Activated CD4-positive, alpha-beta T cell treated with anti-CD3 and anti-CD28 coated beads for 4 hours (primary cell): Measurements from ENCODE around the gene ACP7.
"Not testable (repeated sequence)": the region's sequence is repeated elsewhere in the genome, so short reads cannot be mapped to it uniquely, and the experiment has no call there.

ENCODE experiments used
- DNase-seq, 2 donors: peaks; one replicate each; pipeline ENCODE4 v3.0.0-alpha.2; 2020

Gene ACP7

DNA sequence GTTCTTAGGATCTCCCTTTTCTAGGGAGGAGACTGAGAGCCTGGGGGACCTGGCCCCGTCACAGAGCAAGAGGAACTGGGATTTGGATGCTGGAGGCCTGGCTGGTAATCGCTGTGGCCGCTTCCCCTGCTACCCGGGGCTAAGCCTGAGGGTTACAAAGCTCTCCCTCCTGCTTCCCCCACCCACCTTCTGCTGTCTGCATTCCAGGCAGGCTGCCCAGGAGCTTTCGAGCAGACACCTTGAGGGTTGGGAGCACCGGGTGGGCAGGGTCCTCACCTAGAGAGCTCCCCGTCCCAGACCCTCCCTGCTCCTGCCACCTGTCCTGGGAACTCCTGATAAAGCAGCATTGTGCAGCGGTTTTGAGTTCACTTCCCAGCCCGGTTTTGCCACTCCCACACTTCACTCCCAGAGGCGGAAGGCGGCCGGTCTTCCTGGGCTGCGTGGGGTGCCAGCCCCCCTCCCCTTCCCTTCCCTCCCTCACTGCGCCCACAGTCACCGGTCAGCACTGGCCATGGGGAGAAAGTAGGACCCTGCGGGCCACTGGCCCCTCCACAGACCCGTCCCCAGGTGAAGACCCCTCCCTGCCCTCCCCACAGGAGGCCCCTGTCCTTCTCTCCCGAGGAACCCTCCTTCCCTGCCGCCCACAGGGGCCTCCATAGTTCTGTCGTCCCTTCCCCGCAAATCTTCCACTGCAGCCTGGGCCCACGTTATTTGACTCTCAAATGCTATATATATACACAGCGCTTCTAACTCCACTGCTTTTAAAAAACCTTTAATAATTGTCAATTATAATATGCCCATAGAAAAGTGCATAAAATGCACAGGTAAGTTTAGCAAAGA, 49.5 kb downstream of the ACP7 start:
- no peak for DNase-seq

DNA sequence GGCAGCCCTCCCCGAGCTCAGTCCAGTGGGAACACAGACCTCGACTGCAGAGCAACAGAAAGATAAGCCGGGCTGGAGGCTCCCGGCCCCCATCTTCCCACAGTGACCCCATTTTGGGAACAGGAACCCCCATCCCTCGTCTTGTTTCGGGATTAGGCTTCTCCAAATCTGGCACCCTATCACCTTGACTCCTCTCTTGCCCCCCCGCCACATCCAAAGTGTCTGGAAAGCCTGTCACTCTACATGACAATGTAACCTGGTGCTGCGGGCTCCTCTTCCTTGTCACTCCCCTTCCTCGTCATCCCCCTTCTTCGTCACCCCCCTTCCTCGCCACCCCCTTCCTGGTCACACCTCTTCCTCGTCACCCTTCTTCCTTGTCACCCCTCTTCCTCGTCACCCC, 51.5 kb downstream of the ACP7 start:
- DNase-seq, result no peak

DNA sequence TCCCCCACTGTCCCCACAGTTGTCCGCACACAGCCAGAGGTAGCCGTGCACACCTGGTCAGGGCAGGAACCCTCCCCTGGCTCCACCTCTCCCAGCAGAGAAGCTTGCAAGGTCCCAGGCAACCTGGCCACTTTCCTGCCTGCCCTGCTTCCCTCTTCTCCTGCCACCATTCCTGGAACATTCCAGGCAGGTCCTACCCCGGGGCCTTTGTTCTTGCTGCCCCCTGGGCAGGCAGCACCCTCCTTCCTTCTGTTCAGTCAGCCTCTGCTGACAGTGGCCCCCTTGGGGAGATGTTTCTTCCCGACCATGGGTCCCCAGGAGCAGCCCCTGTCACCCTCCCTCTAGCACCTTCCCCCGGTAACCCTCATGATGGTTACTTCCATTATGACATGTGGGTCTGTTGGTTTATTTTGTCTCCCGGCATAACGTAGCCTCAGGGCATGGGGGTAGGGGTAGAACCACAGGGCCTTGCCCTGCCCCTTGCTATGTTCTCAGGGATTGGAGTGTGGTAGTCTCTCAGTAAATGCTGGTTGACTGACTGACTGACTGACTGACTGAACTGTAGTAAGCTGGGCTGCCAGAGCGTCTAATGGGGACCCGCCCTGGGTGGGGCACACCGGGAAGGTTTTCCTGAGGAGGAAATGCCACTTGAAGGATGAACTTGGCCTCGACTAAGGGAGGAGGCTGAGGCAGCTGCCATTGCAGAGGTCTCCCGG, 52.2 kb downstream of the ACP7 start:
- DNase-seq, result no peak

DNA sequence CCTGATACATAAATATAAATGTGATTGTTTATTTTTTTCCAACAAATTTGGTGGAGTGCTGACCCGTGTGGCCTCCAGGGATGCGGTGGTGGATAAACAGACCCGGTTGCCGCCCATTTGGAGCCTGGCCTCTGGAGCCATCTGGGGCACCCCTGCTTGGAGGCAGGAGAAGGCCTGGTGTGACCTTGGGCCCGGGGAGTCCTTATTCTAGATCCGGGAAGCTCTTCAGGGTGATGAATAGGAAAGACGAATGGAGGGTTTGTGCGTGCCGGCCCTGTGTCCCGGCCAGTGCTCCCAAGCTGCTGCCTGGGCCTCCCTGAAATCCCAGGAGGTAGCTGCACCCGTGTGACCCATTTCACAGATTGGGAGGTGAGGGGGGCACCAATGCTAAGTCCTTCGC, 53.0 kb downstream of the ACP7 start:
- DNase-seq, result no peak

DNA sequence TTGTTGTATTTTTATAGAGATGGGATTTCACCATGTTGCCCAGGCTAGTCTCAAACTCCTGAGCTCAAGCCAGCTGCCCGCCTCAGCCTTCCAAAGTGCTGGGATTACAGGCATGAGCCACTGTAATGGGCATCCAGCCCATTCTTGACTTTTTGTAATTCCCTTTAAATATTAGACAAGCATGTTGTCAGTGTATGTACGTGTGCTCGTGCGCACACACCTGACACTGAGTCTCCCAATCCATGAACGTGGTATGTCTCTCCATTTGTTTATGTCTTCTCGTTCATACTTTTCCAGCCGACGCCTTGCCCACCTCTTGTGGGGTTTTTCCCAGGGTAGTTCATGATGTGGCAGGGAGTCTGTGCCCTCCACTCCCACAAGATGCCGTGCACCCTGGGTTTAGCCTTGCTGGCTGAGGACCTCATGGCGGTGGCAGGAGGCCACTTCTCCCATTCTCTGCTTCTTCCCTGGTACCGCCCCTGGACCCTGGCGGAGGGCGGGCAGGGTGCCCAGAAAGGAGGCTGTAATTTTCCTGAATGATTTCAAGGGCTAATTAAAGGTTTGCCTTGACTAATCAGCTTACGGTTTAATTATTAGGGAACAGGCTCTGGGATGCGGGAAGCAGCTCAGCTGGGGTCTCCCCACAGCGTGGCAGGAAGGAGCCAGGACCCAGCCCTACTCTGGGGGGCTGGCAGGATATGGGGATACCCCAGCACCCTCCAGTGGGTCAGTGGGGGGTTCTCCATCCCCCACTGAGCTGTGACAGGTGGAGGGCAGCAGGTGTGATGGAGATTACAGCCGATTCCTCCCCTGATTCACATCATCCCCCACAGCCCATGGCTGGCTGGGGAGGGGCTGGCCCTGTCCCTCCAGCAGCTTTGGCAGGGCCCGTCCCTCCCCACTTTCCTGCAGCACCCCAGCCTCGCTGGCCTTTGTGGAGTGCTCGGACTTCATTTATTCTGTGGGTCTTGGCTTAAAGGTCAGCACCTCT, 54.3 kb downstream of the ACP7 start:
- no peak for DNase-seq

DNA sequence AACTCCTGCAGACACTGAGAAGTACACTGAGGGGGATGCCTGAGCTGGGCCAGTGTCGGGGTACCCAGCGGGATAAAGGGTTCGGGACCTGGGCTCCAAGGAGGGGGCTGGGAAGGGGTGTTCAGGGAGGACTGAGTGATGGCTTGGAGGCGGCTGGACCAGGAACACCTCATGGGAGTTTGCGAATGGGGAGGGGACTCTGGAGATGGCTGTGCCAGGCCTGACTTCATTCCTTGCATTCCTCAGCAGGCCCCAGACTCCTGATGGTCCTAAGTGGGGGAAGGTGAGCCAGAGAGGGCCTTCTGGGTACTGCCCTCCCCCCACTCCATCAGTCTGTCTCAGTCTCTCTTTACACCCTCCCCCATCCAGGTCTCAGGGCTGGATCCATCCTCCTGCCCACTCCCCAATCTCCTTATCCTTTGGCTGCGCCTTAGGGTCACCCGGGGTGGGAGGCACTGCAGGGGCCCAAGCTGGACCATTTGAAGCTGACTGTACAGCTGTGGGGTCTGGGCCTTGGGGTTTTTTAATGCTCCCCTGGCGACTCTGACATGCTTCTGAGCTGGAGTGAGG, 55.2 kb downstream of the ACP7 start:
- DNase-seq, result no peak

DNA sequence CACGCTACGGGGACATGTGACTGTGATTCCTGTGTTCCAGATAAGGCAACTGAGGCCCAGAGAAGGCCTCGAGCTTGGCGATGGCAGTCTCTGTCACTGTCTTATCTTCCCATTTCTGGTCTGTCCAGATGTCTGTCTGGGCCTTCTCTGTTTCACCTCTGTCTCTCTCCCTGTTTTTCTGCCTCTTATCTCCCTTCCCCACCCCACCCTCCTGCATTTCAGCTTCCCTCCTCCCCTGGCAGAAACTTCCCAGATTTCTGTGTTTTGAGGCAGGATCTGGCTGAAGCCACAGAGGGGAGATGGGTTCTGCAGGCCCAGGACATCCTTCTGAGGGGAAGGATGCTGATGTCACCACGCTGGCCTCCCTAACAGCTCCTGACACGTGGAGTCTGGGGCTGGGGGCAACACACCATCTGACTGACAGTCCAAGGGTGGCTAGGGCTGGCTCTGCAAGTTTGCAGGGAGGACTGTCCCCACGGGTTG, 55.8 kb downstream of the ACP7 start:
- no peak for DNase-seq

DNA sequence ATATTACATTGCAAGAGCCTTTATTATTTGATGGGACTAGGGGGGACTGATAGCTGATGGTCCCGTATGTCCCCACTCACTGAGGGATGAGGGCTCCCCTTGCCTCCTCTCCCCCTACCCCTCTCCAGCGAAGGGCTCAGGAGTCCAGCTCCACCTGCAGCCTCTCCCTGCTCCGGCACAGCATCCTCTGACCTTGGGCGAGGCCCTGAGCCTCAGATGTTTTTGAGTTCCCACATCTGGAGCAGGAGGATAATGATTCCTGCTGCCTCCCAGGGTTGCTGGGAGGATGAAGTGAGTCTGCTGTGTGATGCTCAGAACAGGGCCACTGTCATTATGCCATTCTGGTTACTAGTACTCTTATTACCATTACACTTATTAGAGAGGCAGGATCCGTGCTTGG, 56.4 kb downstream of the ACP7 start:
- no peak for DNase-seq

DNA sequence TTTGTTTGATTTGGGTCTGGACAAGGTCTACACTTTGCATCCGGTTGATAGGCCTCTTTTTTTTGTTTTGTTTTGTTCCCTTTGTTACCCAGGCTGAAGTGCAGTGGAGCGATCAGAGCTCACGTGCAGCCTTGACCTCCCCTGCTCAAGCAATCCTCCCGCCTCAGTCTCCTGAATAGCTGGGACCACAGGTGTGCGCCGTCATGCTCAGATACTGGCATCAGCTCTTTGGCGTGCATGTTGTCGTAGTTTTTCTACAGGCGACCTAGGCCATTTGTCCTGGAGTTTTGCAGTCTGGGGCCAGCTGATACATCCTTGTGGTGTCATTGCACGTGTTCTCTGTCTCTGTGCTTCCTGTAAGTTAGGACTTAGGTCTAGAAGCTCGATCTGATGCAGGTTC, 57.8 kb downstream of the ACP7 start:
- DNase-seq, result no peak

DNA sequence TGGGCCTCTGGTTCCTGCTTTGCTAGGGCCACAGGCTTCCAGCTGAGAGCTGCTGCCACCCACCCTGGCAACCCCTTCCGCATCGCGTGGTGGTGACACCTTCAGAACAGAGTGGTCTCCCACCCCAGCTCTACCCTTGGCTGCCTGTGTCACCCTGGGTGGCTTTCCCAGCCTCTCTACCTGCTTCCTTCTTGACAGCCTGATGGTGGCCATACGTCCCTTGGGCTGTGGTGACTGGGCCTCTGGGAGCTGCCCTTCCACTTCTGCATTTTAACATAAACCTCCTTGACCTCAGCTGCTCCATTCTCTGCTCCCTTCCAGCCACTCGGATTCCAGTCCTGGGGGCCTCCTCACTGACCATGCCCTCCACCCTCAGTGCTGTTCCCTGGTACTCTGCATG, 58.5 kb downstream of the ACP7 start:
- DNase-seq, result no peak

DNA sequence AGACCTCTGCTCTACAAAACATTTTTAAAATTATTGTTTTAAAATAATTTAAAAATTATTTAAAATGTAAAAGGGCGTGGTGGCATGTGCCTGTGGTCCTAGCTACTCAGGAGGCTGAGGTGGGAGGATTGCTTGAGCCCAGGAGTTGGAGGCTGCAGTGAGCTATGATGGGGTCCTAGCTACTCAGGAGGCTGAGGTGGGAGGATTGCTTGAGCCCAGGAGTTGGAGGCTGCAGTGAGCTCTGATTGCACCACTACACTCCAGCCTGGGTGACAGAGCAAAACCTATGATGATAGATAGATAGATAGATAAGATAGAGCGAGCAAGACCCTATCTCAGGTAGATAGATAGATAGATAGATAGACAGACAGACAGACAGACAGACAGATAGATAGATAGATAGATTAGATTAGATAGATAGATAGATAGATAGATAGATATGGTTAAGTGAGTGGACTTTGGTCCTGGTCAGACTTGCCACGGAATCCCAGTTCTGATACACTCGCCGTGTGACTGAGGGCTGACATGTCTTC, 59.7 kb downstream of the ACP7 start:
- DNase-seq, result not testable (repeated sequence)

DNA sequence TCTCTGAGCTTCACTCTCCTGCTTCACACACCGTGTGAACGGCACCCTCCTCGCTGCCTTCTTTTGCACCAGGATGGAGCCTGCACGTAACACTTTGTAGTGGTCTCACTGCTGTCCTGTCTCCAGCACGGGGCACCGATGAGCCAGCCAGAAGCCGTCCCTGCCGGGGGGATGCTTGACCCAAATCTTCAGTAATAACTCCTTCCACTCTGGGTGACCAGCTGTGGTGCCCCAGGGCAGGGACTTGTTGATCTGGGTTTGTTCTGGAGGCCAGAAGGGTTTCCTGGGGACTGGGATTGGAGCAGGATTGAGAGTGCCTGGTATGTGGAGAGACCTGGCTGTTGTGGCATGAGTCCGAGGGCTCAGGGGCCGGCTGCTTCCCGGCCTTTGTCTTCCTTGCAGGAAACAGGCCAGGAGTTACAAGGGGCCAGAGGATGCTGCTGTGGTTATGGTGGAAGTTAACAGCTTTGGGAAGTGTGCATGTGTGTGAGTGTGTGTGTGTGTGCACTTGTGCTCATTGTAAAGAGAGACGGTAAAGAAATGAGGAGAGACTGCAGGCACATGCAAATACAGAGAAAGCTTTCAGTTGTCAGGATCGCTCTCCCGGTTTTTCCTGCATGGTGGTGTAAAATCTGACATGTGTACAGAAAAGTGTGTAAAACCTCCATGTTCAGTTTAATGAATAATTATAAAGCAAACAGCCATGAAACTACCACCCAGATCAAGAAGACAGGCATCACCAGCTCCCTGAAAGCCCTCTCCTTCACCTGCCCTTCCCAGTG, 60.3 kb downstream of the ACP7 start:
- no peak for DNase-seq

DNA sequence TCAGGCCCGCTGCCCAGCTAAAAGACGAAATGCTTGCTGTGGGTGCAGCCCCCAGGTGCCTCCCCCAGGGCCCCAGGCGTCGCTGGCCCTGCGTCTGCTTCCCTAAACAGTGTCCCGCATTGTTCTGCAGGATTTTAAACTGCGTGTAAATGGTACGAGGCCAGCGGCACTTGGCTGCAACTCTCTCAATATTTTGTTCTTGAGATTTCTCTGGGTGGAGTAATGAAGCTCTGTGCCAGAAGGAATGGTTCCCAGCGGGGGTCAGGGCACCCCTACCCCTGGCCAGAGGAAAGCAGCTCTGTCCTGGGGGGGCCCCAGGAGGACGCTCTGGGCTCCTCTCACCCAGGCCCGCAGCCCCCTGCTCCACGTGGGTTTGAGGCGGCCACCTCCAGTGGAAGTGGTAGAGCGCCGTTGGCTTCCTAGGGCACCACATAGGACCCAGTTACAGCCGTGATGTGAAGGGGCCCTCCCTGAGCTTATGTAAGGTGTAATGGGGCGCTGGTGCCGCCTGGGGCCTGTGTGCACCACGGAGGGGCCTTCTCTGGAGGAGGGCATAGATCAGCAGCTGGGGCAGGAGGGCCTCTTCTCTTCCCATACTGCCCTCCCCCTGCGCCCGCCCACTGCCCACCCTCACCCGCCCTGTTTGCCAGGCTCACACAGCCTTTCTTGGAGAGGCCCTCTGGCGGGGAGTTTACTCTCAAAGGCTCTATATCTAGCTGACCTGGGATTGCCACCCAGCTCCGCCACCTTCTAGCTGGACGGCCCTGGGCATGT, 61.2 kb downstream of the ACP7 start:
- DNase-seq, result no peak

DNA sequence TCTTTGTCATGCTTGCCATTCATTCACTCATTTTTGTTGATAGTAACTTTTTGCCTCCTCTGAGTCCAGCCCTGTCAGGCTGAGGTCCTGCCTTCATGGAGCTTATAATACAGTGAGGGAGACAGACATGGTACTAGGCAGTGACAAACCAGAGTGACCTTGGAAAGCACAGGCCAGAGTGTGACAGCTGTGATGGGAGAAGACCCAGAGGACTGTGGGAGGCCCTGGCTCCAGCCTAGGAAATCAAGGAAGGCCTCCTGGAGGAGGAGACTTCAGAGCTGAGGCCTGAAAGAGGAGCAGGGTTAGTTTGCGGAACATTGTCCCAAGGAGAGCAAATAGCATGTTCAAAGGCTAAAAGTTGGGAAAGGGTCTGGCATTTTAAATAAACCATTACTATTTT, 61.9 kb downstream of the ACP7 start:
- no peak for DNase-seq

DNA sequence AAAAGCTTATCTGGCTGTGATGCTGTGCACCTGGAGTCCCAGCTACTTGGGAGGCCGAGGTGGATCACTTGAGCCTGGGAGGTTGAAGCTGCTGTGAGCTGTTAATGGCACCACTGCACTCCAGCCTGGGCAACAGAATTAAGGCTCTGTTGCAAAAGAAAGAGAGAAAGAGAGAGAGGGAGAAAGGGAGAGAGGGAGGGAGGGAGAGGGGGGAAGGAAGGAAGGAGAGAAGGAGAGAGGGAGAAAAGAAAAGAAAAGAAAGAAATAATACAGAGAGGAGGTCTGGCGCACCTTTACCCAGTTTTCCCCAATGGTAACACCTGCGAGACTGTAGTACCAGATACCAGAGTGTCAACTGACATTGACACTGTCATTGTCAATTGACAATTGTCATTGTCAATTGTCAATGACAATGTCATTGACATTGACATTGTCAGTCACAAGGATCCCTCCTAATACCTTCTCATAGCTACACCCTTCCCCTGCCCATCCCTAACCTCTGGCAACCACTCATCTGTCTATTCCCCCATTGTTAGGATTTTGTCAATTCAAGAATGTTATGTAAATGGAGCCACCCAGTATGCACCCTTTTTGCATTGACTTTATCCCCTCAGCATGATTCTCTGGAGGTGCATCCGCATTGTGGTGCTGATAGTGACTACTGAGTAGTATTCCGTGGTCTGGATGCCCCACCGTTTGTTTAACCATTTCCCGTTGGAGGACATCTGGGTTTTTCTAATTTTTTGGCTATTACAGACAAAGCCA, 62.7 kb downstream of the ACP7 start:
- DNase-seq, result no peak

DNA sequence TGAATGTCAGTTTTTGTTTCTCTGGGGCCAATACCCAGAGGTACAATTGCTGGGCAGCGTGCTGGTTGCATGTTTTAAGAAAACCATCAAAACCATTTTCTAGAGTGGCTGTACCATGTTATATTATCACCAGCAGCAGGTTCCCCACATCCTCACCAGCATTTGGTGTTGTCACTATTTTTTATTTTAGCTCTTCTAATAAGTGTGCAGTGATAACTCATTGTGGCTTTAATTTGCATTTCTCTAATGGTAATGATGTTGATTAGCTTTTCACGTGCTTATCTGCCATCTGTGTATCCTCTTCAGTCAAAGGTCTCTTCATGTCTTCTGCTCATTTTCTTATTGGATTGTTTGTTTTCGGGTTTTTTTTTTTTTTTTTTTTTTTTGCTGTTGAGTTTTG, 63.3 kb downstream of the ACP7 start:
- no peak for DNase-seq

DNA sequence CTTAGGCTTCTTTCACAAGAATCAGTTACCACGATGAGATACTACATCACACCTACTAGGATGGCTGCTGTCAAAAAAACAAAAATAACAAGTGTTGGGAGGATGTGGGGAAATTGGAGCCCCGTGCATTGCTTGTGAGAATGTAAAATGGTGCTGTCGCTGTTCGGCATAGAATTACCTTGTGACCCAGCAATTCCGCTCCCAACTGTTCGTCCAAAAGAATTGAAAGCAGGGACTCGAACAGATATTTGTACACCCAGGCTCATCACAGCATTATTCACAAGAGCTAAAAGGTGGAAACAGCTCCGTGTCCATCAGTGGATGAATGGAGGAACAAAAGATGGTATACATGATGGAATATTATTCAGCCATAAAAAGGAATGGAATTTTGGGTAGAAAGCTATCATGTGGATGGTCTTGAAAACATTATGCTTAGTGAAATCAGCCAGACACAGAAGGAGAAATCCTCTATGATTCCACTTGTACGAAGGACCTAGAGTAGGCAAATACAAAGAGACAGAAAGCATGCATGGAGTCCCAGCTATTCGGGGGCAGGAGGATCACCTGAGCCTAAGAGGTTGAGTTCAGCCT, 64.9 kb downstream of the ACP7 start:
- no peak for DNase-seq

DNA sequence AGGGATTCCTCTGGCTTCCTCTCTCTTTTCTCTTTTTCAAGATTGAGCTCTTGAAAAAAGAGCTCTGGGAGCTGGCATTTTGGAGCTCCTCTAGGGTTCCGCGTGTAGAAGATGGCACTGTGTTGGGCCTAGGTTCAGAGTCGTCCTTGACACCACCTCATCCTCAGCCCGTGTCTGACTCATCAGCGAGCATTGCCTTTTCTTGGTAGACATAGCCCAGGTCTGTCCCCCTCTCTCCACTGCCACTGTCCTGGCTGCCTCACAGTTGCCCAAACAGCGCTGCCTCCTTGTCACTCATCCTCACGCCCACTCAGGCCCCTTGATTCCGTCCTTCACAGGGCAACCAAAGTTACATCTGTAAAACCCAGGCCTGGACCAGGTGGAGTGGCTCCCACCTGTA, 66.1 kb downstream of the ACP7 start:
- DNase-seq, result no peak

DNA sequence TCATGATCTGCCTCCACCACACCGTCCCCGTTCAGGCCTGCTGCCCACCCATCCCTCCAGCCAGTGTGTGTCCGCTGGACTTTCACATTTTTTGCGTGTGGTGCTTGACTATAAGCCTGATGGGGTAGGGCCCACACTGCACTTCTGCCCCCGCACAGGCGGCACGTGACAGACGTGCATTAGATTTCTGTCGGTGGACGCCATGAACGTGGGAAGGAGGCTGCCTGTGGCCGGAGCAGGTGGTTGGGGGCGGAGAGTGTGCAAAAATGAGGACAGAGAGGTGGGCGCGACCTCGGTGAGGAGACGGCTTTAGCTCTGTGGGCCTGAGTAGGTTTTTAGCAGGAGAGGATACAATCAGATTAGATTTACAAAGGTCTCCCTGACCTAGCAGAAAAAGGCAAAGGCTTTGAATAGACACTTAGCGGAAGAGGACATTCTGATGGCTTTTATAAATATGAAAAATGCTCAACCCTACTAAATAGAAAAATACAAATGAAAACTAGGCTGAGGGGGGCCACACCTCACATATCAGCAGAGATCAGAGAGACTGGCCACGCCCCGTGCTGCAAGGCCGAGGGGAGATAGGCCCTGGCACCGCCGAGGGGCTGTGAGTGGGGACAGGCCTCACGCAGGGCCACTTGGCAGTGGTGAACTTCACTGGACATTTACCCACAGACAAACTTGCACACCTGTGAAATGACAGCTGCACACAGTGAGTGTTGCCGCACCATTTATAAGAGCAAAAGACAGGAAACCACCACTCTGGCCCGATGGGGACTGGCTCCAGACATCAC, 66.8 kb downstream of the ACP7 start:
- no peak for DNase-seq
